Measurements from ENCODE around the gene NOS1. TPM values are rescaled to one million over a fixed set of nuclear protein-coding genes. Genes with fewer than 3 reads are reported as not detected.
A peak's percentile ranks its signal among the peaks of the same experiment; 100 is the strongest.

Gene NOS1
- total RNA-seq, 1 experiment from 2014 or later = 25.2 TPM

GRCh38 chr12:117363056-117363662, 1.7 kb upstream of the NOS1 start:
- Histone ChIP-seq H3K4me1 (ENCODE audit: insufficient read depth, low read length, poor library complexity, severe bottlenecking) (peaks cover 8% of the 10 kb centered on the region), H3K27ac (ENCODE audit: low read depth, low read length, poor library complexity, severe bottlenecking) (no peak overlapping the region), H3K4me3 (ENCODE audit: low read depth, low read length, poor library complexity, severe bottlenecking) (no peak overlapping the region), H3K36me3 (ENCODE audit: insufficient read depth, low read length, poor library complexity, severe bottlenecking) (peaks cover 5% of the 10 kb centered on the region), H3K9me3 (ENCODE audit: low read depth, low read length, poor library complexity, severe bottlenecking) (no peaks in the 10 kb centered on the region), H3K27me3 (replicated peaks; ENCODE audit: insufficient read depth, low read depth, low read length, poor library complexity) (peaks cover 17% of the 10 kb centered on the region)
- no peak for TF ChIP-seq CTCF (conservative IDR thresholded peaks at IDR 0.05; ENCODE audit: low read depth, low read length)
- TF ChIP-seq EZH2 (IDR thresholded peaks at IDR 0.05; ENCODE audit: borderline replicate concordance, low read depth, low read length, poor library complexity, severe bottlenecking) = no peak
- no peak for DNase-seq (ENCODE audit: low spot score)
- BruUV-seq (replicated peaks) = no TSS peak
- intact Hi-C loops (cut with micrococcal nuclease; ENCODE audit: unreplicated experiment) = no loop called here
- POLR2A ChIA-PET (ENCODE audit: low non-redundant PET) = no interaction called here
- CTCF ChIA-PET = no interaction called here

GRCh38 chr12:117362391-117362790, 965 bp upstream of the NOS1 start:
- Histone ChIP-seq H3K27ac (ENCODE audit: low read depth, low read length, poor library complexity, severe bottlenecking) (no peak overlapping the region), H3K4me3 (ENCODE audit: low read depth, low read length, poor library complexity, severe bottlenecking) (peak overlapping the region; percentile 66), H3K4me1 (ENCODE audit: insufficient read depth, low read length, poor library complexity, severe bottlenecking) (peaks cover 8% of the 10 kb centered on the region), H3K36me3 (ENCODE audit: insufficient read depth, low read length, poor library complexity, severe bottlenecking) (peaks cover 7% of the 10 kb centered on the region), H3K27me3 (replicated peaks; ENCODE audit: insufficient read depth, low read depth, low read length, poor library complexity) (peaks cover 17% of the 10 kb centered on the region), H3K9me3 (ENCODE audit: low read depth, low read length, poor library complexity, severe bottlenecking) (no peaks in the 10 kb centered on the region)
- TF ChIP-seq EZH2 (IDR thresholded peaks at IDR 0.05; ENCODE audit: borderline replicate concordance, low read depth, low read length, poor library complexity, severe bottlenecking) (no peak), CTCF (conservative IDR thresholded peaks at IDR 0.05; ENCODE audit: low read depth, low read length) (no peak)
- intact Hi-C loops (cut with micrococcal nuclease; ENCODE audit: unreplicated experiment) = no loop called here
- BruUV-seq (replicated peaks) = no TSS peak
- peak; percentile 30 for DNase-seq (ENCODE audit: low spot score)
- CTCF ChIA-PET = no interaction called here
- POLR2A ChIA-PET (ENCODE audit: low non-redundant PET) = no interaction called here

GRCh38 chr12:117361905-117362304, 479 bp upstream of the NOS1 start:
- CTCF ChIA-PET = no interaction called here
- peaks cover 8% of the 10 kb centered on the region for H3K4me1 ChIP-seq (ENCODE audit: insufficient read depth, low read length, poor library complexity, severe bottlenecking)
- H3K27me3 ChIP-seq (replicated peaks; ENCODE audit: insufficient read depth, low read depth, low read length, poor library complexity) = peaks cover 17% of the 10 kb centered on the region
- TSS peak; percentile 45 for BruUV-seq (replicated peaks)
- POLR2A ChIA-PET (ENCODE audit: low non-redundant PET) = no interaction called here
- DNase-seq (ENCODE audit: low spot score) = no peak
- H3K4me3 ChIP-seq (ENCODE audit: low read depth, low read length, poor library complexity, severe bottlenecking) = peak overlapping the region; percentile 66
- intact Hi-C loops (cut with micrococcal nuclease; ENCODE audit: unreplicated experiment) = loop anchor here (2.0 kb wide), 1 partner anchor 125 kb away; no protein-coding TSS in a partner anchor
- peaks cover 9% of the 10 kb centered on the region for H3K36me3 ChIP-seq (ENCODE audit: insufficient read depth, low read length, poor library complexity, severe bottlenecking)
- no peak overlapping the region for H3K27ac ChIP-seq (ENCODE audit: low read depth, low read length, poor library complexity, severe bottlenecking)
- TF ChIP-seq EZH2 (IDR thresholded peaks at IDR 0.05; ENCODE audit: borderline replicate concordance, low read depth, low read length, poor library complexity, severe bottlenecking) = no peak
- no peak for TF ChIP-seq CTCF (conservative IDR thresholded peaks at IDR 0.05; ENCODE audit: low read depth, low read length)
- H3K9me3 ChIP-seq (ENCODE audit: low read depth, low read length, poor library complexity, severe bottlenecking) = no peaks in the 10 kb centered on the region

Data from A673 (cell line).